Right kidney (tissue), 9 donors: Measurements from ENCODE around the gene USP54.
"Not testable (repeated sequence)": the region's sequence is repeated elsewhere in the genome, so short reads cannot be mapped to it uniquely, and the experiment has no call there.

Source experiments
- DNase-seq: peaks from one replicate; pipeline ENCODE4 v3.0.0-alpha.2; 2016
- long read RNA-seq, 8 donors: transcript quantifications; one replicate each; lab custom pipeline, GENCODE V29; 2026

The USP54 gene
- long read RNA-seq, donor 1: 0 reads
- long read RNA-seq, donor 2, partial matches to known transcripts: 12 of 12 reads
- long read RNA-seq, donor 2, other reads (novel, unspliced or antisense): 0 of 12 reads
- long read RNA-seq, donor 3: 0 reads
- long read RNA-seq, donor 4, partial matches to known transcripts: 0 of 3 reads
- long read RNA-seq, donor 4, other reads (novel, unspliced or antisense): 0 of 3 reads
- long read RNA-seq, donor 5: 0 reads
- long read RNA-seq, donor 6: 0 reads
- long read RNA-seq, donor 7: 0 reads
- long read RNA-seq, donor 8, partial matches to known transcripts: 0 of 1 reads
- long read RNA-seq, donor 8, other reads (novel, unspliced or antisense): 0 of 1 reads

GRCh38 chr10:73590881-73591799, at the start of gene USP54:
USP54 (minus strand) TSS chr10:73591342; CDS start chr10:73575658, 15,684 bp downstream.
- DNase-seq: peak; percentile 46

- DNase-seq: no peak
Observed at GRCh38 chr10:73639286-73639685, 48.1 kb upstream of the USP54 start.

- no peak for DNase-seq
Observed at GRCh38 chr10:73635781-73636180, 44.6 kb upstream of the USP54 start.

GRCh38 chr10:73634421-73634820, 43.3 kb upstream of the USP54 start:
- DNase-seq: no peak

GRCh38 chr10:73629165-73629564, 38.0 kb upstream of the USP54 start:
- DNase-seq: no peak

GRCh38 chr10:73628405-73628804, 37.3 kb upstream of the USP54 start:
- DNase-seq: no peak

GRCh38 chr10:73627300-73627699, 36.2 kb upstream of the USP54 start:
- DNase-seq: no peak

GRCh38 chr10:73625884-73626752, 35.0 kb upstream of the USP54 start:
- DNase-seq: peak; percentile 88

- DNase-seq: peak; percentile 77
Observed at GRCh38 chr10:73625004-73625883, 34.1 kb upstream of the USP54 start.

- DNase-seq: no peak
Observed at GRCh38 chr10:73623056-73623455, 31.9 kb upstream of the USP54 start.

- not testable (repeated sequence) for DNase-seq
Observed at GRCh38 chr10:73620974-73621373, 29.8 kb upstream of the USP54 start.

- not testable (repeated sequence) for DNase-seq
Observed at GRCh38 chr10:73617143-73617542, 26.0 kb upstream of the USP54 start.

GRCh38 chr10:73614720-73615119, 23.6 kb upstream of the USP54 start:
- no peak for DNase-seq

GRCh38 chr10:73609116-73609515, 18.0 kb upstream of the USP54 start:
- no peak for DNase-seq

- DNase-seq: peak; percentile 17
Observed at GRCh38 chr10:73601486-73601921, 10.4 kb upstream of the USP54 start.

- DNase-seq: no peak
Observed at GRCh38 chr10:73597346-73597745, 6.2 kb upstream of the USP54 start.

- no peak for DNase-seq
Observed at GRCh38 chr10:73593812-73594211, 2.7 kb upstream of the USP54 start.

- no peak for DNase-seq
Observed at GRCh38 chr10:73593110-73593509, 2.0 kb upstream of the USP54 start.

GRCh38 chr10:73591935-73592699, 975 bp upstream of the USP54 start:
- peak; percentile 60 for DNase-seq

- no peak for DNase-seq
Observed at GRCh38 chr10:73589563-73590126, 1.5 kb downstream of the USP54 start.
